Thyroid gland (tissue), 4 donors: ENCODE measurements around the gene MPPED1.

ENCODE experiments used
- POLR2A ChIP-seq, 2 donors: fragments of 450-650 bp; IDR thresholded peaks; one replicate each; pipeline ENCODE4 v1.6.1; 2017; ENCODE audit warnings: antibody characterized with exemption in 2 of 2, mild to moderate bottlenecking in 2 of 2, moderate library complexity in 1 of 2
- TF ChIP-seq, protein P1 (sequence below), 6 experiments: fragments of 200-600 bp in 3 of 6; fragments of 450-650 bp in 3 of 6; sonication (generic) in 3 of 6; IDR thresholded peaks; one replicate each; pipeline ENCODE4 v1.5.1; 2016 to 2019; ENCODE audit warnings: antibody characterized with exemption in 6 of 6, mild to moderate bottlenecking in 2 of 6, inconsistent platforms in 1 of 6, moderate library complexity in 1 of 6

DNA sequence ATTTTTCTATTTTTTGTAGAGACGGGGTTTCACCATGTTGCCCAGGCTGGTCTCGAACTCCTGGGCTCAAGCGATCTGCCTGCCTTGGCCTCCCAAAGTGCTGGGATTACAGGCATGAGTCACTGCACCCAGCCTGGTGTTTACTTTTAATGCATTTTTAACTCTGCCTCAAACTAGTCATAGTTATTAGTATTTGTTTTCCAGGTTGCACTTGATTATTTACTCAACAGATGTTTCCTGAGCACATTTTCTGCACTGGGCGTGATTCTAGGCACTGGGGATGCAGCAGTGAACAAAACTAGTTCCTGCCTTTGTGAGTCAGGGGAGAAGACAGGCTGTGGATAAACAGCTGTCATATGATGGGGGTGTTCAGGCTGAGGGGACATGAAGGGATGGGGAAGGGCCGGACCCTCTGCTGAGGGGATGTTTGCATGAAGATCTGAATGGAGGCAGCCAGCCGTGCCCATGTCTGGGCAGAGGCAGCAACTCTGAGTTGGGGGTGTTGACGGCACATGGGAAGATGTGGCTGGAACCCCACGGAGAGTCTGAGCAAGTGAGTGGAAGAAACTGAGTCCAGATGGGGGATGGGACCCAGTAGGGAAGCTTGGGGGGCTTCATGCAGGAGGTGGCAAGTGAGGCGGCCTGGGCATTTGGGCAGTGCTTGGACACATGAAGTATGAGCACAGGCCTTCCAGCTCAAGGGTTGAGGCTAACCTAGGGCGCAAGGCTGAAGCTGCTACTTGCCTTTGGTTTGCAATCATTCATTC, 34.4 kb downstream of the MPPED1 start:
- TF ChIP-seq, protein P1, sequence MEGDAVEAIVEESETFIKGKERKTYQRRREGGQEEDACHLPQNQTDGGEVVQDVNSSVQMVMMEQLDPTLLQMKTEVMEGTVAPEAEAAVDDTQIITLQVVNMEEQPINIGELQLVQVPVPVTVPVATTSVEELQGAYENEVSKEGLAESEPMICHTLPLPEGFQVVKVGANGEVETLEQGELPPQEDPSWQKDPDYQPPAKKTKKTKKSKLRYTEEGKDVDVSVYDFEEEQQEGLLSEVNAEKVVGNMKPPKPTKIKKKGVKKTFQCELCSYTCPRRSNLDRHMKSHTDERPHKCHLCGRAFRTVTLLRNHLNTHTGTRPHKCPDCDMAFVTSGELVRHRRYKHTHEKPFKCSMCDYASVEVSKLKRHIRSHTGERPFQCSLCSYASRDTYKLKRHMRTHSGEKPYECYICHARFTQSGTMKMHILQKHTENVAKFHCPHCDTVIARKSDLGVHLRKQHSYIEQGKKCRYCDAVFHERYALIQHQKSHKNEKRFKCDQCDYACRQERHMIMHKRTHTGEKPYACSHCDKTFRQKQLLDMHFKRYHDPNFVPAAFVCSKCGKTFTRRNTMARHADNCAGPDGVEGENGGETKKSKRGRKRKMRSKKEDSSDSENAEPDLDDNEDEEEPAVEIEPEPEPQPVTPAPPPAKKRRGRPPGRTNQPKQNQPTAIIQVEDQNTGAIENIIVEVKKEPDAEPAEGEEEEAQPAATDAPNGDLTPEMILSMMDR (IDR thresholded peaks at IDR 0.05), result no peak
- no peak for TF ChIP-seq POLR2A (IDR thresholded peaks at IDR 0.05)
